COR-L47 (cell line): ENCODE data around the gene LRRC36.

Experiments
- DNase-seq: peaks from one replicate; lab custom pipeline; 2025; lab: John Stamatoyannopoulos, UW

The LRRC36 gene

DNA sequence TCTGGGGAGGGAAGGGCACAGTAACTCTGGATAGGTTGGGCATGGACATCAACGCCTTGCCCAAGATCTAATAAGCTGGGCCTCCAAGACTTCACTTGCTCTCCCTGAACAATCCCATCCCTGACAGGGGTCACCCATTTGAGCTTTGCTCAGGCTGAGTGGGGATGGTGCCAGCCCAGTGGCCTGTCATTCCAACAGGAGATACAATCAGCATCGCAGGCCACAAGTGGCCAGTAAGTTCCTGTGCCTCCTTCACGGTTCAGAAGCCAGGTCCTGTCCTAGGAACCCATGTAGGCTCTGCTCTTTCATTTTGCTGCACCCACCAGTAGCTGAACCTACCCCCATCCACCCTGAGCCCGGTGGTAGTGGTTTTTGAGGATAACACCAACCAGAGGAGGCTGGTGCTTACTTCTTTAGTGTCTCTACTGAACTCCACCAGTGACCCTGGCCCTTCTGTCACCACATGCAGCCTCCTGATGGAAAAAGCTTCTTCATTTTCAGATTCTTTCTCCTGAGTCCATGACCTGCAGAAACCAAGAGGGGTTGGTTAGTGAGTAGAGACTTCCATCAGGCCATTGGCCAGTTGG, 32.4 kb upstream of the LRRC36 start:
- no peak for DNase-seq

DNA sequence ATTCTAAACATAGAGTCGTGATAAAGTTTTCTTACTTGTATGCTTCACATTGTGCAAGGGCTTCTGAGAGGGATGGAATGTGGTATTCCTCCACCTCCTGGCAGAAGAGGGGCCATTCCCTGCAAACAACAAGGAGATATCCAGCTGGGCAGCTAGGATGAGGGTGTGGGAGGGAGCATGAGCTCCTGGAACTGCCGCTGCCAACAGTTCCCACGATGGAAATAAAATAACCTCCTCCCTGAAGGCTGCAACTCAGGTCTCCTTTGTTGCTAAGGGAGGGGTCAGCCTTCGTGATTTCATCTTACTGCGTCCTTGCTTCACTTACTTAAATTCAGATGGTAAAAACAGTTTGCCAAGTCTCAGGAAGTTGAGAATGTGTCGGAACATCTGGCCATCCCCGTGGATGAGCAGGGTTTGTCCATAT, 31.7 kb upstream of the LRRC36 start:
- no peak for DNase-seq

- DNase-seq, result no peak
Observed at GRCh38 chr16:67296420-67296819, 30.2 kb upstream of the LRRC36 start.

- DNase-seq, result no peak
Observed at GRCh38 chr16:67298277-67298676, 28.3 kb upstream of the LRRC36 start.

GRCh38 chr16:67299269-67299668, 27.3 kb upstream of the LRRC36 start:
- DNase-seq, result no peak

- no peak for DNase-seq
Observed at GRCh38 chr16:67301080-67301782, 25.4 kb upstream of the LRRC36 start.

GRCh38 chr16:67302076-67302475, 24.5 kb upstream of the LRRC36 start:
- no peak for DNase-seq

DNA sequence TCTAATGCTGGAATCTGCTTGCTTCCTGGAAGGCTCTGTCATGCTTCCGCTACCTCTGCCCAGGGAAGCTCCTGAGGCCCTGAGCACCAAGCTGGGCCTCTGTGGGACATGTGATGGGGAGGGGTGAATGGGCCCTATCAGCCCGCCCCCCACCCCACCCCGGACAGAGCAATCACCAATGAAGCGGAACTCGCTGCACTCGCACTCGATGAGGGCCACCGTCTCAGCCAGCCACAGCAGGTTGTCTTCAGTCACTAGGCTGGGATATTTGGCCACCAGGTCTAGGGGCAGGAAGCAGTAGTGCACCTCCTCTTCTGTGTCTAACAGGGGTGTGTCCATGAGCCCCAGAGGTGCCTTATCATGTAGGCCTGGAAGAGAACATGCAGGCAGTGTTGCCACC, 23.6 kb upstream of the LRRC36 start:
- DNase-seq, result no peak

GRCh38 chr16:67304020-67304419, 22.6 kb upstream of the LRRC36 start:
- no peak for DNase-seq

DNA sequence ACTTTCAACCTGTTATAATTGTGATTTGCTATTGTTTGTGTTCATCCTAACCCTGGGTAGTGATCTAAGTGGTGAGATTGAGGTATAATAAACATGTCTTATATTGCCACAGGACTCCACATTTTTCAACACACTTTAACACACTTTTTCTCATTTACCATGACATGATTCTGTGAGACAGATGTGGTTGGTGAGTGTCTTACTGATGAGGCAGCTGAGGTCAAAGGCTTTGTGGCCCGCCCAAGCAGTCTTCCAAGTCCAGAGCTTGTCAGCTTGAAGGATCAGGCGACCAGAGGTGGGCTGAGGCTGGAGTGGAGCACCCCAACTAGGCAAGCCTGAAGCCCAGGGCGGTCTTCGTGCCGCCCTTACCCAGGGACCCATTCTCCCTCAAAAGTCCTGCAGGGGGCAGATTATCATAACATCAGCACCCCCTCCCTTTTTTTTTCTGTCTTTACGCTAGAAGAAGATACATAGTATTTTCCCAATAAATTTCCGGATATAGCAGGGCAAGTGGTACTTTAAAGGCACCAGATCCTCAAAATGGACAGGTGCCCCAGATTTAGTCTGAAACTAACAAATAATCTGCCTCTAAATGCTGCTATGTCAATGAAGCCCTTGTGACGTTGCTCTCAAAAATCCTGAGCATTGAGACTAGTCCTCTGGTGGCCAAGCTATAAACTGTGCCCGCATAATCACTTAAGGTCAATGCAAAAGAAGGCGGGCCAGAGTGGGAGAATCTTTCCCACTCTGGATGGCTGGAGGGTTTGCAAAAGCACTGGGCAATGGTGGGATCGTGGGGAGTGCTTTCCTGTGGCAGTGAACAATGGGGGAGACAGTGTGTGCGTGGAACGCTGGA, 21.2 kb upstream of the LRRC36 start:
- no peak for DNase-seq

- DNase-seq, result no peak
Observed at GRCh38 chr16:67310561-67310960, 16.1 kb upstream of the LRRC36 start.

DNA sequence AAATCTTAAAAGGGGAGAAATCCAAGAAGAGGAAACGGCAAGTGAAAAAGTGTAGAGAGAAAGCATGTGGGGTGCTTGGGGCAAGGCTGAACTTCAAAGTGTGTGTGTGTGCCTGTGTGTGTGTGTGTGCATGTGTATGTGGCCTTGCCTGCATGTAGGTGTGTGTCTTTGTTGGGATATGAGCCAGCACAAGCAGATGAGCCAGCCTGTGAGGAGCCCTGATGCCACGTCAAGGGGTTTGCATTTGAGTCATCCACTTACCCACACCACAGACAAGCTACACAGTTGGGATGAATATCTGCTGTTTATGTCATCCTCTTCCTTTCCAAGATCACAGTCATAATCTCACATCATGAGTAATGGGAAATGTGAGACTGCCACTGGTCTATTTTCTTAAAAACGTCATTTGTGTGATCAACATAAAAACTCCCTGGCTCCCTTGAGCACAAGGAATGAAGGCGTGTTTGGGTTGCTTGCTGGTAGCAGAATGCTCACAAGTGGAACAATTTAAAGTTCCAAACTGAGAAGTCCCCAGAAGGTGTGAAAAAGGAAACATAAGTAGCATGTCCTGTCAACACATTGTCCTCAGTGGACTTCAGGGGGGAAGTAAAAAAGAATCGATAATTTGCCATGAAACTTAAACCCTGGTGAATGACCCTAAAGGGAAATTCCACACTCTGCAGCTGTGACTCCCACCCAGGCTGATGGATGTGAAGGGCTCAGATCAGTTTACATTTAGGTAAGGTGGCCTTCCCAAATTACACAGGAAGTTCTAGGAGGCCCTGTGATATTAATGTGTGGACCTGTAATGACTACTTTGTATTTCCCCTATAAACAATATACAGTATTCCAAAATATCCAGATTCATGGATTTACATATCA, 14.8 kb upstream of the LRRC36 start:
- DNase-seq, result no peak

- DNase-seq, result no peak
Observed at GRCh38 chr16:67312719-67313118, 13.9 kb upstream of the LRRC36 start.

- no peak for DNase-seq
Observed at GRCh38 chr16:67317853-67318252, 8.8 kb upstream of the LRRC36 start.

DNA sequence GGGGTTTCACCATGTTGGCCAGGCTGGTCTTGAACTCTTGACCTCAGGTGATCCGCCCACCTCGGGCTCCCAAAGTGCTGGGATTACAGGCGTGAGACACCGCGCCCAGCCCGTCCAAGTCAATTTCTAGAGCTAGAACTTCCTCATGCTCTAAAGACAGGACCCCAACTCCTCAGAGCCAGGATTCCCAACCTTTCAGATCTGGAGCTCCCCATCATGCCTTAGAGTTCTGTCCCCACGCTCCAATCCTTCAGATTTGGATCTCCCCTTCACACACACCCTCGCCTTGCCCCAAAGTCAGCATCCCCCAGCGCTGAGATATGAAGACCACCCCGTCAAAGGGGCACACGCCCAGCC, 522 bp upstream of the LRRC36 start:
- DNase-seq, result no peak

GRCh38 chr16:67327743-67328142, 1.1 kb downstream of the LRRC36 start:
- no peak for DNase-seq

GRCh38 chr16:67329901-67330300, 3.3 kb downstream of the LRRC36 start:
- DNase-seq, result no peak

DNA sequence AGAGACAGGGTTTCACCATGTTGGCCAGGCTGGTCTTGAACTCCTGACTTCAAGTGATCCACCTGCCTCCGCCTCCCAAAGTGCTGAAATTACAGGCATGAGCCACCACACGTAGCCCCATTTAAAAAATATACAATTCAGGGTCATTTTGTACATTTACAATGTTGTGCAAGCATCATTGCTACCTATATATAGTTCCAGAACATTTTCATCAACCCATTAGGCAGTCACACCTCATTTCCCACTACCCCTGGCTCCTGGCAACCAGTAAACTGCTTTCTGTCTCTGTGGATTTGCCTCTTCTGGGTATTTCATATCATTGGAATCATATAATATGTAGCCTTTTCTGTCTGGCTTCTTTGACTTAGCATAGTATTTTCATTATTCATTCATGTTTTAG, 6.7 kb downstream of the LRRC36 start:
- no peak for DNase-seq

GRCh38 chr16:67336116-67336515, 9.5 kb downstream of the LRRC36 start:
- DNase-seq, result no peak

DNA sequence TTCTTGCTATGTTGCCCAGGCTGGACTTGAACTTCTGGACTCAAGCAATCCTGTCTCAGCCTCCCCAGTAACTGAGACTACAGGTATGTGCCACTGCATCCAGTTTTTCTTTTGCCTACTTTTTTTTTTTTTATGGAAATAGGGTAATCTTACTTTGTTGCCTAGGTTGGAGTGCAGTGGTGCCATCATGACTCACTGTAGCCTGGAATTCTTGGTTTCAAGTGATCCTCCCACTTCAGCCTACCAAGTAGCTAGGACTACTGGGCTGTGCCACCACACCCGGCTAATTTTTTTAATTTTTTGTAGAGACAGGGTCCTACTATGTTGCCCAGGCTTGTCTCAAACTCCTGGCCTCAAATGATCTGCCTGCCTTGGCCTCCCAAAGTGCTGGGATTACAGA, 10.0 kb downstream of the LRRC36 start:
- no peak for DNase-seq

DNA sequence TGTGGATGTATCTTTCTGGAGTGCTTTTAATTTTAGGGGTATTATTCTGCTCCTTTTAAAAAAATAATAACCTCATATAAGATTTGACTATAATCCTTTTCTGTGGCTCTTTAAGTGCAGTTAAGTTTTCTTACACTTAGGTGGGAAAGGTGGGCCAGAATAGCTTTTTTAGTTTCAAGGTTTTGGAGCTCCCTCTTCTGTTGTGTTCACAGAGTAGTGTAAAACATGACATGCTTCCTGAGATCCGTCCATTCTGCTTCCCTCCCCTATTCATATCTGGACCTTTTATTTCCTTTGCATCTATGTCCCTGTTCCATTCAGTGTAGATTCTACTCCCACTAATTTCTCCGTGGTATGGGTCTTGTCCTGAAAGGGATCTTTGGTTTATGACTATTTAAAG, 12.8 kb downstream of the LRRC36 start:
- no peak for DNase-seq

DNA sequence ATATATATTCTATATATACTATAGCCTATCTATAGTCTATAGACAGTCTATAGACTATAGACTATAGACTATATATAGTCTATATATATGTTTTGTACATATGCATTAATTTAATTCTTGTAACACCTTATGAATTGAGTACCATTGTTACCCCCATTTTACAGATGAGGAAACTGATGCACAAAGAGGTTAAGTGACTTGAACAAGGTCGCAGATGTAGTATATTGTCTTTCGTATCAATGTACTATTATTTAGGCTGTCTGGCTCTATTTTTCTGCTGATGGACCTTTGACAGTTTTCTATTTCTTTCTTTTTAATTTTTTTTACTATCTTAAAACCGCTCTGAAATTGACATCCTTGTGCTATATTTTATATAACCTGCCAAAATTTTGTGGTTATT, 14.6 kb downstream of the LRRC36 start:
- no peak for DNase-seq
